HG02852 (cell line): Measurements from ENCODE around the gene DGKB.

Experiments used
- ATAC-seq: cut with Tn5 transposase; IDR thresholded peaks from one replicate; pipeline ENCODE4 v1.9.1; 2021; ENCODE audit warnings: mild to moderate bottlenecking, moderate library complexity; ENCODE audit not compliant: unreplicated experiment

Gene DGKB

DNA sequence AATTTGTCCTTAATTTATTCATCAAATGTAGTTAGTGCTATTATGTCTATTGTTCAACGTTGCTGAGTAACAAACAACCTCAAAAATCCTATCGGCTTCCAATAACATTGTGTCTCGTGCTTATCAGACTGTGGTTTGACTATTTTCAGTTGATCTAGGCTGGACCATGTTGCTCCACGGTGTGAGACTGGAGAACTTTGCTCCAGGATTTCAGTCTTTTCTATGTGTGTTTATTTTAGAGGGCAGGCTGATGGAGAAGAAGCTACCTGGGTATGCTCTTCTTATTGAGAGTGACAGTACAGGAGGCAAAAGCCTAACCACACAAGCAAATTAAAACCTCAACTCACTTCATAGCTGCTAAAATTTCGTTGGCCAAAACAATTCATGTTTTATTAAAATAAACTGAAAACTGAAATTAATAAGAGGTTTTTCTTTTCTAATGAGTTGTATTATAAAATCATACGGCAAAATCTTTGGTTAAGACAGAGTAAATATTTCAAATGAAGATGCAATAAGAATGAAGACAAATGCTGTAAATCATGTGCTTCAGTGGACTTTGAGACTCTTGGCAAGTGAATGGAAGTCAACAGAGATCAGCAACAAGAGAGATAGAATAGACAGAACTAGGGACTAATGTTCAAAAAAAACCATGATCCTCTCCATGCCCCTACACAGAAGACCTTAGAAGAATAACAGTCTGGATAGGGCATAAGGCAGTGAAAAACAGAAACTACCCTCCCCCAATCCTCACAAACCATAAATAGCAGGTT, 495.1 kb downstream of the DGKB start:
- no peak for ATAC-seq

DNA sequence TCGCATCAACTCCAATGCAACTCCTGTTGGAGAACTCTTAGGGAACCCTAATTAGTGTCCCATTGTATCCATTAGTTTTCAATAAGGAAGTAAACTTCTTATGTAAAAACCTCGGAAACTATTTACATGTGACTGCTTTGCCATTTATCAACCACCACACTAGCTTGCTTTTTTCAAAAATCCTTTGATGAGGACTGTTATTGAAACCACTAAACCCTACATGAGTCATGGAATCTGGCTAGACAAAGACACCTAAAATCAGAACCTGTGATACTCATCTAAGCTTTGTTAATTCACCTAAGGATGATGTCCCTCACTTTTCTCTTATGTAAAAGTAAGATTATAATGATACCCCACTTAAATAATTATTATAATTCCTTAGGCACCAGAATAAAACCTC, 499.0 kb downstream of the DGKB start:
- ATAC-seq, result no peak

GRCh38 chr7:14400271-14400670, 502.3 kb downstream of the DGKB start:
- no peak for ATAC-seq

- ATAC-seq, result no peak
Observed at GRCh38 chr7:14398526-14398925, 504.0 kb downstream of the DGKB start.

GRCh38 chr7:14395860-14396259, 506.7 kb downstream of the DGKB start:
- no peak for ATAC-seq

- ATAC-seq, result no peak
Observed at GRCh38 chr7:14394786-14395185, 507.8 kb downstream of the DGKB start.

- no peak for ATAC-seq
Observed at GRCh38 chr7:14389595-14389994, 513.0 kb downstream of the DGKB start.

DNA sequence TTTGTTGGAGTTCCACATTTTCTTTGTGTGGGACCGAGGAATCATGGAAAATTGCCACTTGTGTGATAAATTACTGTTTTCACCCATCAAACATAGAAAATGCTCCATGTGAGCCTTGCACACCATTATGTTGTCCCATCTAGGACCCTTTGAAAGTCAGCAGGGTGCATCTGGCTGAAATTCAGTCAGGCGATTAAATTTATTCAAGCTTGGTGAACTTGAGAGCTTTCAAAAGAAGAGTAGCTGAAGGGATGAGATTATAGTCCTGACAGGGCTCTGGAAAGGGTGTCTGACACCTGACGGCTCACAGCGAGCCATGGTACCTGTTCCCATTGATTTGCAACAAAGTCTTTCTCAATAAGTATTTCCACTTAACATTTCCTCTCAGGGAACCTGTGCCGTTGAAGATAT, 513.4 kb downstream of the DGKB start:
- ATAC-seq, result no peak

DNA sequence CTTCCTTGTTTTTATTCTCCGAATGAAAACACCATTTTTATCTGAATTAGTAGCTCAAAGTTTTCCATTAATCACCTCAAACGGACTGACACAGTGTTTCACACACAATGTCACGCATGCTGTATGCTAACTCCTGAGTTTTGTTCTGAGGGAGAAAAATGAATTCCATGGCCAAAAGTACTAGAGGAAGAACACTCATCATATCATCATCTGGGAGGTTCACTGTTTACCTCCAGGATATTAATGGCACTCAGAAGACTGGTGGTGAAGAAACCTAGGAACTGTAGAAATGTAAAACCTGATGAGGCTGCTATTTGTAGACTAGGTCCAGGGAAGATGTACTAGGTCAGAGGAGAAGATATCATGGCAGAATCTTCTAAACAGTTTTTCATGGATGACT, 517.5 kb downstream of the DGKB start:
- ATAC-seq, result no peak

DNA sequence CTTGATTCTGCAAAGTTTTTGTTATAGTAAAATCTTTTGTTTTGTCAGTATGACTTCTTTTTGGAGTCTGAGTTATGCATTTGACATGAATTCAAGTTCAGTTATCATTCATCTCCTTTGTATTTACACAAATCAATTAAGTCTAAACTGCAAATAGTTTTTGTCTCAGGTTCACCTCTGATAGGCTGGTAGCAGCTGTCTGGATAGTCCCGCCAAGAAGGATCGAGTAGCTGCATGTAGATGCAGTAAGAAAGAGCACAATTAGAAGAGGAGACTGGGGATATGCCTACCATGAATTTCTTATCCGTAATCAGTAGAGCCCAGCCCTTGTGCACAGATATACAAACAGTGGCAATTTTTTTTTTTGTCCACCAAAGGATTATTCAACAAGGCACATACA, 520.6 kb downstream of the DGKB start:
- no peak for ATAC-seq

- ATAC-seq, result no peak
Observed at GRCh38 chr7:14381306-14381705, 521.2 kb downstream of the DGKB start.

GRCh38 chr7:14380881-14381280, 521.7 kb downstream of the DGKB start:
- ATAC-seq, result no peak

GRCh38 chr7:14377646-14378266, 524.8 kb downstream of the DGKB start:
- no peak for ATAC-seq

DNA sequence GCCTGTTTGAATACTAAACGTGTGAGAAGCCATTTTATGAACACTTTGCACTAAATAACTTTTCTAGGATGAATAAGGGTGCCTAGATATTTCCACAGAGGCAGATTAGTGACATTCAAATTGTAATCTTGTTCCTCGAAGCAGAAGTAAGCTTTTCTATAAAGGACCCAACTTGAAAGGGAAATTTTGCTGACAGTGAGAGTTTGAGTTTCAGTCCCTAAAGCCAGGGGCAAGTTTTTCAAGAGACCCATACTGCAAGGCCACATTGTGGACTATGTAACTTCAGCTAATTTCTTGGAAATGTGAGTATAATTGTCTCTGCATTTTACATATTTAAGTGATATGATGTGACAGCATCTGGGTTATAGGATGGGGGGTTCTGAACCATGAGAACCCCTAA, 525.8 kb downstream of the DGKB start:
- no peak for ATAC-seq

GRCh38 chr7:14375998-14376397, 526.6 kb downstream of the DGKB start:
- no peak for ATAC-seq

- ATAC-seq, result no peak
Observed at GRCh38 chr7:14374336-14374735, 528.2 kb downstream of the DGKB start.

DNA sequence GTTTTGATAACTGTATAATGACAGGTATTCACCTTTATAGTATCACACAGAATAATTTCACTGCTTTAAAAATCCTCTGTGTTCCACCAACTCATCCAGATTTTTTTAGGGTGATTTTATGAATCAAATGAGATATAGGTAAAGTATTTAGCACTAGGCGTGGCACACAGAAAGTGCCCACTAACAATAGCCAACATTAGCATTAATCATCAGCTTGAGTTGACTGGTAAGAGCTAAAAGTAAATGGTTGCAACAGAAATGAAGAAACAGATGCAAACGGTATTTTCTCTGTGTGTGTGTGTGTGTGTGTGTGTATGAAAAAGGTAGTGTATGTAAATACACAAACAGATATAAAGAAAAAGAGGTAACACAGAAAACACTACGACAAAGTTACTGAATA, 534.3 kb downstream of the DGKB start:
- no peak for ATAC-seq

DNA sequence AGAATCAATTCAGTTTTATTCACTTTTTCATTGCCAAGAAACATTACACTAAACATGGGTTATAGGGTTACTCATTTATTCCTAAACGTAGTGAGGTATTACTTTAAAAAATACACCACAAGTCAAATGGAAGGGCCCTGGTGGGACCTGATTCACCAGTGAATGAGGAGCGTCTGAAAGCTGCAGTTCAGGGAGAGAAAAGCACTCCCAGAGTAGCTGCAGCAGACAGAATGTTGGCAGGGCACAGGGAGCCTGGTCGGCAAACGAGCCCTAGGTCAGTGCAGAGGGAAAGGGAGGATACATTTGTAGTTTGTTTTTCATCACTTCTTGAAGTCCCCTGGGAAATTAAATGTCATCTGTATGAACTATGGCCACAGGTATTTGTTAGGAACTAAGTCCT, 551.4 kb downstream of the DGKB start:
- no peak for ATAC-seq

DNA sequence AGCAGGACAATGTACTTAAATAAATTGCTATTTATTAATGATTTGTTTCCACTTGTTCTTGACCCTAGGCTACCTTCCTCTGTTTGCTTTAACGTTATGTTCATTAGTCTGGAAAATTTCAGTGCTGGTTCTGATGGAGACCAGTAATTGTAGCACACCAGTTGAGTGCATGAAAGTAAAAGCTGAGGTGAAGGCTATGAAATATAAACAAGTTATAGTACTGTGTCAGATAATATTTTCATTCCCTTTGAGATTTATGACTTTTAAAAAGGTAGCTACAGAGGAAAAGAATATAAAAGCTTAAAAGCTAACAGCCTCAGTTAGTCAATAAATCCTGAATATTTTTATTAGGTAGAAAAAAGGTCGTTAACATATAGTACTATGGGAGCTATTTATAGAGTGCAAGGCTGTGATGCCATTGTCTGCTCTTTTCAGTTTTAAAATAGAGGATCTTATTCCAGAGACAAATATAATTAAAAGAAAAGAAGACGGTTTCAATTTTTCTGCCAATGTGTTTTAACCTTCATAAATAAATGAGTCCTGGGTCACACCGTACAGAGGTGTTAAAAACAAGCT, 561.3 kb downstream of the DGKB start:
- no peak for ATAC-seq

DNA sequence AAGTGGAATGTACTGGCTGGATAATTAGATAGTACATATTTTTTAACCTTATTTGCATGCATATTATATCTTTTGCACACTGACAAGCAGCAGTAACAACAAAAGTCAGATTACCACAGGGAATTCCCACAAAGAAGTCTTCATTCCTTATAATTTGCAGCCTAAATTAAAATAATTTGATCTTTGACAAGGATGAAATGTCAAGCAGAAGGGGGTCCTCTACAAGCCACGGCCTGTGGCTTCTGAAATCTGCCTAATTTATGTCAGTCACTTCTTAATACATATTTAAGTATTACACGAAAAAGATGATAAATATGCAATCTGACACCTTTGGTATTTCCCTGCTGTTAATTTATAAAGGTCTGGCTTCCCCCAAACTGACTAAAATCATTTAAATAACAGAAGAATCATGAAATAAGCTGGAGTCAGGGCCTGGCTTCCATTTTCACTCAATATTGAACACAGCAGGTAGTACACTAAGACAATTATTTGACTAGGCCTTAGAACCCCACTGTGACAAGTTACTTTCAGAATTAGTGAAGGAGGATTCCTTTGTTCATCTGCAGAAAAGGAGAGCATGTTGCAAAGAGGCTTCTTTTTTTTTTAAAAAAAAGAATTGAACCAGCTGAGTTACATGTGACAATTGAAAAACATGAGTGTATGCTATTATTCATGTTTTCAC, 562.0 kb downstream of the DGKB start:
- ATAC-seq, result no peak

DNA sequence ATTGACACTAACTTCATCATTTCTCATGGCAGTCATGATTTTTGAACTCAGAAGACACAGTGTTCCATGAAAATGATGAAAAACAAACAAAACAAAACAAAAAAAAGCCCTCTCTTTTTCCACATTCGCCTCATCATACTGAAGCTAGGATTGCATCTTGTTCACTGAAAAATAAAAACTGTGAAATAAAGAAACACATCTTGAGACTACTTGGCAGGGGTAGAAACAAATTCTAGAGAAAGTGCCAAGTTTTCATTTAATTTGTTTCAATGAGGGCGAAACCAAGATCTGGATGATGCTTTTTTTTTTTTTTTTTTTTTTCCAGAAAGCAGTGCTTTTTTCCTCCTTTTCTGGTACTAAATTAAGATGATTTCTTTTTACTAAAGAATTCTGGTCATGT, 562.7 kb downstream of the DGKB start:
- no peak for ATAC-seq

- ATAC-seq, result no peak
Observed at GRCh38 chr7:14336256-14336655, 566.3 kb downstream of the DGKB start.
